Lower leg skin (tissue), 4 donors: ENCODE results near the gene ROS1. TPM values are rescaled to one million over a fixed set of nuclear protein-coding genes. Genes with fewer than 3 reads are reported as not detected.

Experiments
- DNase-seq, 2 donors: peaks; one replicate each; pipeline ENCODE4 v3.0.0-alpha.2; 2019; ENCODE audit warnings: low spot score in 2 of 2
- H3K4me3 ChIP-seq: fragments of 200-600 bp; sonication (generic); 2 replicates; pipeline ENCODE4 v1.5.1; 2017; ENCODE audit warnings: mild to moderate bottlenecking, low read depth; ENCODE audit not compliant: poor library complexity, severe bottlenecking
- POLR2A ChIP-seq, 2 donors: fragments of 450-650 bp; IDR thresholded peaks; one replicate each; pipeline ENCODE4 v1.6.1; 2016 to 2017; ENCODE audit warnings: antibody characterized with exemption in 2 of 2, mild to moderate bottlenecking in 1 of 2, moderate library complexity in 1 of 2
- WGBS, 2 donors: methylation state at CpG; one replicate each; pipeline ENCODE4 v1.1.5; 2018; 5-methylcytosine and 5-hydroxymethylcytosine counted together
- intact Hi-C: fragments of 100-400 bp; cut with DNase I; formaldehyde crosslinking; loops from one replicate; pipeline ENCODE4 v1.15.0; 2023; ENCODE audit warnings: low total_unique reads
- total RNA-seq, 4 donors: library from RNA; depleted of rRNA; stranded (reverse); fragments of >200 nt; gene quantifications; one replicate each; pipeline ENCODE4 v1.1.0, GENCODE V29; 2016
- TF ChIP-seq, protein P1 (sequence below), 3 donors: fragments of 450-650 bp; IDR thresholded peaks; one replicate each; pipeline ENCODE4 v1.5.1; 2016; ENCODE audit warnings: antibody characterized with exemption in 3 of 3, mild to moderate bottlenecking in 3 of 3, moderate library complexity in 2 of 3

ROS1 gene
- total RNA-seq, 4 donors from 2014 or later: 0.11 to 1.3 (median 0.78) TPM

DNA sequence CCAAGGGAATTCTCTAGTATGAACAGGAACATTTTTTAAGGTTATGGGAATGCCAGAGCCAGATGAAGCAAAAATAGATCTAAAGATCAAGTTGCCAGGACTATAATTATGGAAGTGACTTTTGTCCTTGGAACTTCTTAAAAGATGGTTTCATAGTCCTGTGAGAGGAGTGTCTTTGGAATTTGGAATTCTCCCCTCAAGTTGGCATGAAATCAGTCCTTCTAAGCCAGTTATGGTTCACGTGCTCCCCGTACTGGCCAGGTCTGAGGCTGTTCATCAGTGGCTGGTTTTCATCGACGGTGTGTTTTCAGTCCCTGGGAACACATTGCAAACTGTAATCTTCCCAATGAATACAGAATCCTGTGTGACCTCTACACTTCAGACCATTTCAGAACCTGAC is 97.2 kb downstream of the ROS1 start:
- no peak for TF ChIP-seq POLR2A (IDR thresholded peaks at IDR 0.05)
- TF ChIP-seq, protein P1, sequence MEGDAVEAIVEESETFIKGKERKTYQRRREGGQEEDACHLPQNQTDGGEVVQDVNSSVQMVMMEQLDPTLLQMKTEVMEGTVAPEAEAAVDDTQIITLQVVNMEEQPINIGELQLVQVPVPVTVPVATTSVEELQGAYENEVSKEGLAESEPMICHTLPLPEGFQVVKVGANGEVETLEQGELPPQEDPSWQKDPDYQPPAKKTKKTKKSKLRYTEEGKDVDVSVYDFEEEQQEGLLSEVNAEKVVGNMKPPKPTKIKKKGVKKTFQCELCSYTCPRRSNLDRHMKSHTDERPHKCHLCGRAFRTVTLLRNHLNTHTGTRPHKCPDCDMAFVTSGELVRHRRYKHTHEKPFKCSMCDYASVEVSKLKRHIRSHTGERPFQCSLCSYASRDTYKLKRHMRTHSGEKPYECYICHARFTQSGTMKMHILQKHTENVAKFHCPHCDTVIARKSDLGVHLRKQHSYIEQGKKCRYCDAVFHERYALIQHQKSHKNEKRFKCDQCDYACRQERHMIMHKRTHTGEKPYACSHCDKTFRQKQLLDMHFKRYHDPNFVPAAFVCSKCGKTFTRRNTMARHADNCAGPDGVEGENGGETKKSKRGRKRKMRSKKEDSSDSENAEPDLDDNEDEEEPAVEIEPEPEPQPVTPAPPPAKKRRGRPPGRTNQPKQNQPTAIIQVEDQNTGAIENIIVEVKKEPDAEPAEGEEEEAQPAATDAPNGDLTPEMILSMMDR (IDR thresholded peaks at IDR 0.05): no peak
- no peak overlapping the region for H3K4me3 ChIP-seq
- intact Hi-C loops: no loop called here
- DNase-seq: no peak
- 60 to 74% methylated on average over 4 of the region's 4 CpGs for WGBS, 2 donors

DNA sequence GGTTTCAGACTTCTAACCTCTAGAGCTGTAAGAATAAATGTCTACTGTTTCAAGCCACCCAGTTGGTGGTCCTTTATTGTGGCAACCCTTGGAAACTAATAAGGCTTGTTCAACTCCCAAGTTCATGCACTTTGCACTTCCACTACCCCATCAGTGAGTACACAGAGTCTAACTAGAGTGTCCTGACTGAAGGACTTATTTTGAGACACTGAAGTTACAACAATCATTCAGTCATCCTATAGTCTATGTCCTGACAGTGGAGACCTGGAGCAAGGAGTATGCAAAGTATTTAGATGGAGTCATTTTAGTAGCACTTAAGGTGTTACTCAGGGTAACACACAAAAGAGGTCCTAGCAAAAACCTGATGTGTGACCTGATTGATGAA is 97.7 kb downstream of the ROS1 start:
- no peak for TF ChIP-seq POLR2A (IDR thresholded peaks at IDR 0.05)
- TF ChIP-seq, protein P1 (IDR thresholded peaks at IDR 0.05): no peak
- no peak for DNase-seq
- intact Hi-C loops: no loop called here
- no peak overlapping the region for H3K4me3 ChIP-seq

DNA sequence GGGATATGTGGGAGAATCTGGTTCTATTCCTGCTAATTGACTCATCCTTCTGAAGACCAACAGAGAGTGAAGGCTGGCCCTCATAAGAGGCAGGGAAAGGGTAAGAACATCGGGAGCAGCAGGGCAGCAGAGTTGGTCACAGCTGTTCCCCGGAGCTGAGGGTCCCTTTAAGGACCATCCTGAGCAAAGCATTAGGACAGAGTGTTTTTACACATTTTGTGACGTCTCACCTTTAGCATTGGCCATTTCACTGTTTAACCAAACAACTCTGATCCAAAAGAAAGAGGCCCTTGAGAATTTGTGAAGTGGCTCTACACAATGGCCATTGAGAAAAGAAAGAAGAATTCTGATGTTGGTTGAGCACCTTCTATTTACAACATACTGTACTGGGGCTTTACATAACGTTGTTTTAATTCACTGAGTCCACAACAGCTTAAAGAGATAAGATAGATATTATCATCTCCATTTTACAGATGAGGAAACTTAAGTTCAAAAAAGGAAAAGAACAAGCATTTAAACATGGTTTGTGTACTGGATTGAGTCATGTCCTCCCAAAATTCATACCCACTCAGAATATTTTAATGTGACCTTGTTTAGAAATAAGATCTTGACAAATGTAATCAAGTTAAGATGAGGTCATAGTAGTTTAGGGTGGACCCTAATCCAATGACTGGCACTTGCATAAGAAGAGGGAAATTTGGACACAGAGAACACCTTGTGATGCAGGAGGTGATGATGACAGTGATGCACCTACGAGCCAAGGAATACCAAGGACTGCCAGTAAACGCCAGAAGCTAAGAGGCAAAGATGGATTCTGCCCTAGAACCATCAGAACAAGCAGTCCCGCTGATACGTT is 98.4 kb downstream of the ROS1 start:
- H3K4me3 ChIP-seq: no peak overlapping the region
- DNase-seq: no peak
- TF ChIP-seq, protein P1 (IDR thresholded peaks at IDR 0.05): no peak
- no peak for TF ChIP-seq POLR2A (IDR thresholded peaks at IDR 0.05)
- intact Hi-C loops: no loop called here
- WGBS, 2 donors: 80 to 83% methylated on average over 8 of the region's 8 CpGs

DNA sequence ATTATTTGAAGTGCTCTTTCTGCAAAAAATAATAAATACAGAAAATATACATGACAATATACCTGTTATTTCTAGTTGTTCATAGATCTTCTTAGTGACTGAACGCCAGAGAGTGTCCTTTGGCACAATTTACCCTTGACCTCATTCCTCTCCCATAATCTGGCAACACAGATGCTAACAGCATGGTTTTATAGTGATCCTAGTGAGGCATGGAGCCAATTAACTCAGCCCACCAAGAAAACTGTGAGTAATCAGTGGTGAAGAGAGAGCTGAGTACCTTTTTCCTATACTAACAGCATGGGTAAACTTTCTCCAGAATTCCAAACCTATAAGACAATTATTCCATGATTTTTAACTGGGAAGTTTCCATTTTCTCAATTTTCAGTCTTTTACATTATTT is 99.3 kb downstream of the ROS1 start:
- intact Hi-C loops: no loop called here
- H3K4me3 ChIP-seq: no peak overlapping the region
- WGBS, 2 donors: 42 to 55% methylated on average over 1 of the region's 1 CpG
- TF ChIP-seq POLR2A (IDR thresholded peaks at IDR 0.05): no peak
- TF ChIP-seq, protein P1 (IDR thresholded peaks at IDR 0.05): no peak
- DNase-seq: no peak

GRCh38 chr6:117317261-117317660 is 108.5 kb downstream of the ROS1 start:
- intact Hi-C loops: no loop called here
- no peak overlapping the region for H3K4me3 ChIP-seq
- no peak for DNase-seq
- 38 to 46% methylated on average over 4 of the region's 4 CpGs for WGBS, 2 donors
- no peak for TF ChIP-seq POLR2A (IDR thresholded peaks at IDR 0.05)
- TF ChIP-seq, protein P1 (IDR thresholded peaks at IDR 0.05): no peak

DNA sequence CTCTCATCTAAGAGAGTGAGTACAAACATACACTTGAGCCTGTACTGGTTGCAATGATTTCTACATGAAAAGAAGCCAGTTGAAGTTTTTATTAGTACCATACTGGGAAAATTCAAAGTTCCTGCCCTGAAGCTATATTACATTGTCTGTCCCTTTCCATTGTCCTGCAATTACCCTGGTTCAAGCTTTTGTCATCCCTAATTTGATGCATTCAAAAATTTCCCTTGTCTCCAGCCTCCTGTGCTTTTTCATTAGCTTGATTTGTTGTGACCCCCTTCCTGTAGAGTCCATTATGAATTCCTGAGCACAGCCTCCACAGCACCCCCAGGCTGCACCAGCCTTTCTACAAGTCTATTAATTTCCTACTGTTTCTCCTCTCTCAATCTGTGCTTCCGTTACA is 114.0 kb downstream of the ROS1 start:
- DNase-seq: no peak
- H3K4me3 ChIP-seq: no peak overlapping the region
- TF ChIP-seq, protein P1 (IDR thresholded peaks at IDR 0.05): no peak
- no peak for TF ChIP-seq POLR2A (IDR thresholded peaks at IDR 0.05)
- 82 to 92% methylated on average over 1 of the region's 1 CpG for WGBS, 2 donors
- intact Hi-C loops: no loop called here
